GM20000 (cell line): ENCODE measurements around the gene CAVIN1.
A peak's percentile ranks its signal among the peaks of the same experiment; 100 is the strongest.
"Not testable (repeated sequence)": the region's sequence is repeated elsewhere in the genome, so short reads cannot be mapped to it uniquely, and the experiment has no call there.

ENCODE experiments used
- DNase-seq: peaks from one replicate; pipeline ENCODE4 v3.0.0; 2012; ENCODE audit warnings: low spot score
- TF ChIP-seq, protein P1 (sequence below): IDR thresholded peaks from 2 replicates; pipeline ENCODE4 v1.5.1; 2012; ENCODE audit warnings: mild to moderate bottlenecking, control low read depth; ENCODE audit errors: extremely low read depth, missing control alignments

CAVIN1 gene

GRCh38 chr17:42399948-42400843 is 22.9 kb downstream of the CAVIN1 start:
- TF ChIP-seq, protein P1, sequence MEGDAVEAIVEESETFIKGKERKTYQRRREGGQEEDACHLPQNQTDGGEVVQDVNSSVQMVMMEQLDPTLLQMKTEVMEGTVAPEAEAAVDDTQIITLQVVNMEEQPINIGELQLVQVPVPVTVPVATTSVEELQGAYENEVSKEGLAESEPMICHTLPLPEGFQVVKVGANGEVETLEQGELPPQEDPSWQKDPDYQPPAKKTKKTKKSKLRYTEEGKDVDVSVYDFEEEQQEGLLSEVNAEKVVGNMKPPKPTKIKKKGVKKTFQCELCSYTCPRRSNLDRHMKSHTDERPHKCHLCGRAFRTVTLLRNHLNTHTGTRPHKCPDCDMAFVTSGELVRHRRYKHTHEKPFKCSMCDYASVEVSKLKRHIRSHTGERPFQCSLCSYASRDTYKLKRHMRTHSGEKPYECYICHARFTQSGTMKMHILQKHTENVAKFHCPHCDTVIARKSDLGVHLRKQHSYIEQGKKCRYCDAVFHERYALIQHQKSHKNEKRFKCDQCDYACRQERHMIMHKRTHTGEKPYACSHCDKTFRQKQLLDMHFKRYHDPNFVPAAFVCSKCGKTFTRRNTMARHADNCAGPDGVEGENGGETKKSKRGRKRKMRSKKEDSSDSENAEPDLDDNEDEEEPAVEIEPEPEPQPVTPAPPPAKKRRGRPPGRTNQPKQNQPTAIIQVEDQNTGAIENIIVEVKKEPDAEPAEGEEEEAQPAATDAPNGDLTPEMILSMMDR = no peak
- no peak for DNase-seq

GRCh38 chr17:42399121-42399520 is 23.9 kb downstream of the CAVIN1 start:
- TF ChIP-seq, protein P1 = no peak
- DNase-seq = no peak

- not testable (repeated sequence) for DNase-seq
Measured at GRCh38 chr17:42395601-42396000, 27.5 kb downstream of the CAVIN1 start.

DNA sequence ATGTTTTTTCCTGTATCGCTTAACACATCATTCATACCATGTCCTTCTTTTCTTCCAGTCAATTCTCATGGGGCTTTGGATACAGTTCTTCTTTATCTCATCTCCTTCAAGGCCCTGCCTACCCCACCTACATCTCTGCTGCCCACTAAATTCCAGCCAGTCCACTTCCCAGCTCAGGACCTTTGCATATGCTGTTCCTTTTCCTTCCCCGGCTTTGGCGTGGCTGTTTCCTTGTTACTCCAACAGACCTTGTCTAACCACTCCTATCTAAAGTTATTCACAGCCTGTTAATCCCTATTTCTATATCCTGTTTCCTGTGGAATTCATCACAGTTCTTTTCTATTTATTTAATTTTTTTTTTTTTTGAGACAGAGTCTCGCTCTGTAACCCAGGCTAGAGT is 28.2 kb downstream of the CAVIN1 start:
- TF ChIP-seq, protein P1 = no peak
- DNase-seq = no peak

- peak; percentile 65 for DNase-seq
- TF ChIP-seq, protein P1 = no peak
Measured at GRCh38 chr17:42392692-42393415, 30.2 kb downstream of the CAVIN1 start.

DNA sequence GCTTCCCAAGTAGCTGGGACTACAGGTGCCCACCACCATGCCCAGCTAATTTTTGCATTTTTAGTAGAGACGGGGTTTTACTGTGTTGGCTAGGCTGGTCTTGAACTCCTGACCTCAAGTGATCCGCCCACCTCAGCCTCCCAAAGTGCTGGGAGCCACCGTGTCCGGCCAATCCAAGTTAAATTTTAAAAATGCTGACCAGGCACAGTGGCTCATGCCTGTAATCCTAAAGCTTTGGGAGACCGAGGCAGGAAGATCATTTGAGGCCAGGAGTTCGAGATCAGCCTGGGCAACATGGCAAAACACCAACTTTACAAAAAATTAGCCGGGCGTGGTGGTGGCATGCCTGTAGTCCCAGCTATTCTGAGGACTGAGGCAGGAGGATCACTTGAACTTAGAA is 31.6 kb downstream of the CAVIN1 start:
- not testable (repeated sequence) for DNase-seq

DNA sequence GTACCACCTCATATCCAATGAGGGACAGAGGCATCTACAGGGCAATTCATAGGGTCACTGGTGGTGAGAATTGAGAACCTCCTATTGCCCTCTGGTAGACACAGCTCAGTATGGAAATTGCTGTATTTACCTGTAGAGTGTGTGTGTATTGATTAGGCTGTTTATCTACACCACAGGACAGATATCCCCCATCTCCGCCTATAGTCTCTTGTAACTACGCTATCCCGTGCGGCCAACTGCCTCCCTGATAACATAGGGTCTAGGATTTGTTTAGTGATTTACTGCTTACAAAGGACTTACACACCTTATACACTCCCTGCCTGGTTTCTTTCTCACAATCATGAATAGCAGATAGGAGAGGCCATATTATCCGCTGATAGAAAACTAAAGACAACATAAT is 33.2 kb downstream of the CAVIN1 start:
- TF ChIP-seq, protein P1 = no peak
- no peak for DNase-seq

DNA sequence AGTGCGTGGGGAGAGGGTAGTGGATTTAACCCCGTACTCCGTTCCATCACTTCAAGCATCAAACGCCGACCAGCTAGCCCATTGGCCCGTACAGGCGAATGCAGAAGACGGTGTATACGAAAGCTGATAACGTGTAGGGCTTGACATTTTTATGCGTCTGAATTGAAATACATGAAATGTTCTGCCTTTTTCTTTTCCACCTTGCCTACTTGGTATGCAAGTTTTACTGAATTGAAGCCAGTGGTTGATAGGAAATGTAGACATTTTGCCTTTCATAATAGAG is 34.0 kb downstream of the CAVIN1 start:
- no peak for DNase-seq

More for the DNA sequence above, 34.0 kb downstream of the CAVIN1 start:
- TF ChIP-seq, protein P1 = no peak
